ENCODE results near the gene BCL11B. TPM values are rescaled to one million over a fixed set of nuclear protein-coding genes. Genes with fewer than 3 reads are reported as not detected.

BCL11B gene
- total and polyA plus RNA-seq, 5 experiments from 2014 or later, result 8.2 to 209 (median 12.1) TPM

DNA sequence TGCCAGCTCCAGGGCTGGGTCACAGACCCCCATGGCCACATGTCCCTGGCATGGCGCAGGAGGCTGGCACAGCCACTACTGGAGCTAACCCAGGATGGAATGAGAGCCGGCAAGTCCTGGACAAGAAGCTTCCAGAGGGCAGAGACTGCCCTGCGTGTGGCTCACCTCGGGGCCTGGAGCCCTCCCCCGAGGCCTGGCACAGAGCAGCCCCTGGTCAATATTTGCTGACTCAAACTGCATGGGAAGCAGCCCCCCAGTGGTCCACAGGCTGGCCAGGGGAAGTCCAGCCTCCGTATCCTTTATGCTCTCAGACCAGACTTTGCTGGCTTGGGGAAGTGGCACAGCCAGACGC, 71.4 kb downstream of the BCL11B start:
- Mint-ChIP-seq H3K27ac (peak overlapping the region; percentile 87 to 99 (median 98)), H3K4me3 (peak overlapping the region in 9 of 10 donors; percentile 64 to 98 (median 85)), H3K9me3 (no peaks in the 10 kb centered on the region), H3K36me3 (peaks cover 0 to 80% (median 10%) of the 10 kb centered on the region in 3 donors), H3K27me3 (no peaks in the 10 kb centered on the region), H3K4me1 (peaks cover 66 to 100% (median 99%) of the 10 kb centered on the region in 4 donors)
- ATAC-seq (no peak), DNase-seq (no peak)
- POLR2A ChIA-PET, result interaction anchor here (1.3 to 76.3 kb wide), 5 partner anchors 11 to 1032 kb away, joined by 3 to 2798 read pairs (median 446); partner anchors contain the start of gene BCL11B

DNA sequence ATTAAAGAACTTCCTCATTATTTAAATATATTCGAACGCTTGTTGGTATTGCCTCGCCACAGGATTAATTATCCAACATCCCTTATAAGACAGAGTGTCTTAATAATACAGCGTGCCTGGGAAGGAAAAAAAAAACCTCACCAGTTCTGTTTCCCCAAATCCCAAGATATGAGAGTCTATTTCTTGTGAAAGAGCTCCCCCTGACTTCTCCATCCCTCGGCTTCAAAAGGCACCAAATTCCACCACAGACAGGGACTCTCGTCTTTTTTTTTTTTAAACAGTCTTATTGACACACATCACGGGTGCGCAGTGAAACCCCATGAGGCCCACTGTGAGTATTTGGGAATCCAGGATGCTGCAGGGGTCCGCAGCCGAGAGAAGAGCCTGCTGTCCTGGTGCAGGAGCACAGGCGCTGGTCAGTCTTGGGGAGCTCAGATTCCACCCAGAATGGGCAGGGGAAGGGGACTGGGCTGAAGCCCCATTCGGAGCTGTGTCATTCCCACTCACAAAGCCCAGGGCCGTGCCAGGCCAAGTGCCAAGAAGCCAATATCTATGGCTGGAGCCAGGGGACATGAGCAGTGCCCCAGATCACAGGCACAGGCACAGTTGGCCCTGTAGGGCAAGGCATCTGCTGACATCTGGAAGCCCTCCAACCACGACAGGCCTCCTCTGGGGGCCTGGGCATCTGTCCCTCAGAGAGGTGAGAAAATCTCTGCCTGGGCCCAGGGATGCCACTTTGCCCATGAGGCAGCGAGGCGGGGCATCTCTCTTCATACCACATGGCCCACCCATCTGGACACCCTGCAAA, 71.9 kb downstream of the BCL11B start:
- Mint-ChIP-seq H3K27me3 (no peaks in the 10 kb centered on the region), H3K4me1 (peaks cover 68 to 100% (median 99%) of the 10 kb centered on the region in 4 donors), H3K36me3 (peaks cover 0 to 80% (median 5%) of the 10 kb centered on the region in 3 donors), H3K27ac (peak overlapping the region; percentile 87 to 99 (median 98)), H3K9me3 (no peaks in the 10 kb centered on the region), H3K4me3 (peak overlapping the region; percentile 50 to 98 (median 86))
- ATAC-seq (peak in 1 of 2 donors; percentile 2), DNase-seq (no peak)
- POLR2A ChIA-PET, result interaction anchor here (1.5 to 76.3 kb wide), 4 partner anchors 11 to 1010 kb away, joined by 6 to 2798 read pairs (median 1622); partner anchors contain the start of gene BCL11B

GRCh38 chr14:99198746-99199502, 73.1 kb downstream of the BCL11B start:
- peak overlapping the region; percentile 93 to 99 (median 98) for H3K27ac Mint-ChIP-seq
- POLR2A ChIA-PET, result interaction anchor here (19.9 to 76.3 kb wide), 3 partner anchors 12 to 69 kb away, joined by 446 to 2798 read pairs (median 2798); partner anchors contain the start of gene BCL11B
- peaks cover 0 to 76% (median 5%) of the 10 kb centered on the region in 3 donors for H3K36me3 Mint-ChIP-seq
- H3K27me3 Mint-ChIP-seq, result no peaks in the 10 kb centered on the region
- no peak for DNase-seq
- peaks cover 63 to 100% (median 98%) of the 10 kb centered on the region in 4 donors for H3K4me1 Mint-ChIP-seq
- ATAC-seq, result peak in 1 of 2 donors; percentile 8
- H3K4me3 Mint-ChIP-seq, result peak overlapping the region; percentile 50 to 98 (median 86)
- no peaks in the 10 kb centered on the region for H3K9me3 Mint-ChIP-seq

- H3K4me3 Mint-ChIP-seq, result peak overlapping the region; percentile 29 to 98 (median 86)
- no peak for ATAC-seq
- DNase-seq, result no peak
- peaks cover 54 to 99% (median 98%) of the 10 kb centered on the region in 4 donors for H3K4me1 Mint-ChIP-seq
- no peaks in the 10 kb centered on the region for H3K27me3 Mint-ChIP-seq
- H3K36me3 Mint-ChIP-seq, result peaks cover 0 to 70% (median 5%) of the 10 kb centered on the region in 3 donors
- peak overlapping the region; percentile 93 to 99 (median 98) for H3K27ac Mint-ChIP-seq
- no peaks in the 10 kb centered on the region for H3K9me3 Mint-ChIP-seq
- POLR2A ChIA-PET, result interaction anchor here (1.0 to 76.3 kb wide), 6 partner anchors 15 to 1060 kb away, joined by 3 to 2798 read pairs (median 225); partner anchors contain the start of gene BCL11B
Measured at GRCh38 chr14:99196310-99196650, 75.7 kb downstream of the BCL11B start.

- peak overlapping the region in 9 of 10 donors; percentile 29 to 98 (median 86) for H3K4me3 Mint-ChIP-seq
- POLR2A ChIA-PET, result interaction anchor here (0.9 to 76.3 kb wide), 7 partner anchors 15 to 1060 kb away, joined by 3 to 2798 read pairs (median 4); partner anchors contain the start of gene BCL11B
- no peaks in the 10 kb centered on the region for H3K27me3 Mint-ChIP-seq
- no peak for DNase-seq
- peaks cover 59 to 99% (median 98%) of the 10 kb centered on the region in 4 donors for H3K4me1 Mint-ChIP-seq
- H3K9me3 Mint-ChIP-seq, result no peaks in the 10 kb centered on the region
- H3K36me3 Mint-ChIP-seq, result peaks cover 0 to 68% (median 5%) of the 10 kb centered on the region in 3 donors
- no peak for ATAC-seq
- peak overlapping the region; percentile 93 to 99 (median 98) for H3K27ac Mint-ChIP-seq
Measured at GRCh38 chr14:99195602-99196309, 76.2 kb downstream of the BCL11B start.

- H3K4me3 Mint-ChIP-seq, result peak overlapping the region; percentile 36 to 98 (median 87)
- peak overlapping the region; percentile 93 to 99 (median 98) for H3K27ac Mint-ChIP-seq
- peaks cover 58 to 100% (median 97%) of the 10 kb centered on the region in 4 donors for H3K4me1 Mint-ChIP-seq
- no peaks in the 10 kb centered on the region for H3K9me3 Mint-ChIP-seq
- POLR2A ChIA-PET, result interaction anchor here (0.7 to 76.3 kb wide), 4 partner anchors 16 to 490 kb away, joined by 5 to 2798 read pairs (median 1622); partner anchors contain the start of gene BCL11B
- no peak for DNase-seq
- H3K27me3 Mint-ChIP-seq, result no peaks in the 10 kb centered on the region
- H3K36me3 Mint-ChIP-seq, result peaks cover 0 to 65% (median 5%) of the 10 kb centered on the region in 3 donors
- no peak for ATAC-seq
Measured at GRCh38 chr14:99194736-99195135, 77.3 kb downstream of the BCL11B start.

- no peaks in the 10 kb centered on the region for H3K9me3 Mint-ChIP-seq
- no peak for ATAC-seq
- H3K36me3 Mint-ChIP-seq, result peaks cover 0 to 59% (median 2%) of the 10 kb centered on the region in 3 donors
- peak in 1 of 10 donors; percentile 13 for DNase-seq
- POLR2A ChIA-PET, result interaction anchor here (19.9 to 76.3 kb wide), 3 partner anchors 17 to 74 kb away, joined by 446 to 2798 read pairs (median 2798); partner anchors contain the start of gene BCL11B
- H3K4me1 Mint-ChIP-seq, result peaks cover 59 to 100% (median 97%) of the 10 kb centered on the region in 4 donors
- no peaks in the 10 kb centered on the region for H3K27me3 Mint-ChIP-seq
- H3K4me3 Mint-ChIP-seq, result peak overlapping the region; percentile 79 to 98 (median 87)
- peak overlapping the region; percentile 93 to 99 (median 98) for H3K27ac Mint-ChIP-seq
Measured at GRCh38 chr14:99194136-99194535, 77.9 kb downstream of the BCL11B start.

- Mint-ChIP-seq H3K27ac (peak overlapping the region; percentile 93 to 99 (median 98)), H3K4me1 (peaks cover 53 to 97% (median 93%) of the 10 kb centered on the region in 4 donors), H3K4me3 (peak overlapping the region; percentile 79 to 98 (median 87)), H3K27me3 (no peaks in the 10 kb centered on the region), H3K36me3 (peaks cover 0 to 46% (median 0%) of the 10 kb centered on the region in 3 donors), H3K9me3 (no peaks in the 10 kb centered on the region)
- peak in 1 of 10 donors; percentile 49 for DNase-seq
- peak in 1 of 2 donors; percentile 4 for ATAC-seq
- POLR2A ChIA-PET, result interaction anchor here (0.9 to 76.3 kb wide), 6 partner anchors 10 to 1572 kb away, joined by 3 to 2798 read pairs (median 9); partner anchors contain the start of gene BCL11B
Measured at GRCh38 chr14:99192830-99193229, 79.2 kb downstream of the BCL11B start.

DNA sequence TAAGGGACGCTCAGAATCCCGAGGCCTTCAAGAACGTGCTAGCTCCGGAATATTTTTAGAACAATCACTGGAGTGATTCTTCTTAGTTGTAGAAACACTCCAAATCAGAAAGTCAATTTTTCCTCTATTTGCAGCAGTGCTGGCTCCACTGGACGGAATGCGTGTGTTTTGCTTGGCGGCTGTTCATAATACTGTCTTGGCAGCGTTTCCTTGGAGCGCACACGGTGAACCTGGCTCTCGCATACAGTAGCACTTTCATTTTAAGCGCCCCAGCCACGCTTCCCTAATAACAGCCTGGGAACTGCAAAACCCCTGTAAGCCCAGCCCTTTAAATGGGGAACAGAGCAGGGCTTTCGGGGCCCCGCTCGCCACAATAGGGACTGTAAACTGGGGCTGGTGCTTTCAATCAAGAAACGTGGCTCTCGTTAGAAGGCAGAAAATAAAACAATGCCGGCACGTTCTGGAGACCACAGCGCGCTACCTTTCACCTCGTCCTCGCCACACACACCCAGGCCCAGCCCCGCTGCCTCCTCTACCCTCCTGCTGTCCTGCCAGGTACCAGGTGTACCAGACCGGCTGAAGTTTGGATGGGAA, 79.9 kb downstream of the BCL11B start:
- Mint-ChIP-seq H3K36me3 (peaks cover 0 to 41% (median 0%) of the 10 kb centered on the region in 3 donors), H3K9me3 (no peaks in the 10 kb centered on the region), H3K27me3 (no peaks in the 10 kb centered on the region), H3K4me3 (peak overlapping the region; percentile 79 to 98 (median 87)), H3K27ac (peak overlapping the region; percentile 93 to 99 (median 98)), H3K4me1 (peaks cover 51 to 97% (median 93%) of the 10 kb centered on the region in 4 donors)
- ATAC-seq, result peak; percentile 24 to 37
- peak in 3 of 10 donors; percentile 40 to 59 (median 46) for DNase-seq
- POLR2A ChIA-PET, result interaction anchor here (0.7 to 76.3 kb wide), 17 partner anchors 9 to 1590 kb away, joined by 3 to 2798 read pairs (median 5); partner anchors contain the start of gene BCL11B

DNA sequence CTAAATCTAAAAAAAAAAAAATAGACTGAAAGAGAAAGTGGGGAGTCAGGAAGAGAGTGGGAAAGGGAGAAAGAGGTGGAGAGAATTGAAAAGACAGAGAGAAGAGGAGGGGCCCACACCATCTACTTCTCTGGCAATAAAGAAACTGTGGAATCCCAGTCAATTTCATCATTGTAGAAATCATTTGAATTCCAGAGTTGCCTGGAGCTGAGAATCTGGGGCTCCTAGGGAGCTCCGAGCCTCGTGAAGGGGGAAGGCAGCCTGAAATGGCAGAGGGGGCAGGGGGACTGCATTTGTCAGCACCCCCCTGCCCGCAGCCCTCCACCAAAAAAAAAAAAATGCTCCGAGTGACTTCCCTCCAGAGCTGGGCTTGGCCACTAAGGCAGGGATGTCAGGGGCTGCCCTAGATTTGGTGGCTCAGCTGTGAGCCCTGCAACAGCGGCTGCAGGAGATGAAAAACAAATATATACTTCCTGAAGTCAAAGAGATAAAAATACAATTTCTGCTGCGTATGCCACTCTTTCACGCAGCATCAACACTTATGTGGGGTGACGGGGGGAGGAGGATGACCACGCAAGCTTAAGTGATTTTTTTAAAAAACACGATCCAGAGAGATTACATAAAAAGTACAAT, 80.5 kb downstream of the BCL11B start:
- peak; percentile 41 to 65 for ATAC-seq
- peak in 9 of 10 donors; percentile 49 to 83 (median 70) for DNase-seq
- Mint-ChIP-seq H3K9me3 (no peaks in the 10 kb centered on the region), H3K27me3 (no peaks in the 10 kb centered on the region), H3K4me3 (peak overlapping the region; percentile 79 to 98 (median 87)), H3K36me3 (peaks cover 0 to 39% (median 0%) of the 10 kb centered on the region in 3 donors), H3K27ac (peak overlapping the region; percentile 93 to 99 (median 98)), H3K4me1 (peaks cover 53 to 97% (median 93%) of the 10 kb centered on the region in 4 donors)
- POLR2A ChIA-PET, result interaction anchor here (0.6 to 76.3 kb wide), 20 partner anchors 9 to 1589 kb away, joined by 3 to 2798 read pairs (median 5); partner anchors contain the start of gene BCL11B
